PC-3 (cell line): Measurements from ENCODE around the gene RNF5. TPM values are rescaled to one million over a fixed set of nuclear protein-coding genes. Genes with fewer than 3 reads are reported as not detected.

Experiments used
- ATAC-seq: fragments of 200-7000 bp; cut with Tn5 transposase; 2 replicates; pipeline ENCODE4 v1.9.1; 2020; ENCODE audit warnings: mild to moderate bottlenecking, moderate library complexity
- BruUV-seq: library from RNA; stranded (reverse); fragments of 400-500 nt; replicated peaks from 2 replicates; lab custom pipeline; 2021; lab: Mats Ljungman, UMichigan
- CTCF ChIA-PET: fragments of 300-600 bp; sonication (Branson Sonifier 250); formaldehyde crosslinking; loops from one replicate; lab custom pipeline; 2022; ENCODE audit warnings: antibody characterized with exemption; lab: Charles Lee
- POLR2A ChIA-PET: fragments of 300-600 bp; sonication (Branson Sonifier 250); formaldehyde crosslinking; loops from one replicate; lab custom pipeline; 2022; ENCODE audit warnings: antibody characterized with exemption; ENCODE audit not compliant: unreplicated experiment; lab: Charles Lee
- DNase-seq: peaks from one replicate; pipeline ENCODE4 v3.0.0-alpha.2; 2015
- H2AFZ ChIP-seq: fragments of 300-600 bp; sonication (generic); 2 replicates; pipeline ENCODE4 v1.6.0; 2016; ENCODE audit warnings: antibody characterized with exemption, low read length
- H3F3A ChIP-seq: fragments of 300-600 bp; sonication (generic); one replicate; pipeline ENCODE4 v1.6.0; 2017; ENCODE audit warnings: antibody characterized with exemption, low read length, control low read depth, mild to moderate bottlenecking; ENCODE audit not compliant: unreplicated experiment
- H3K27ac ChIP-seq: fragments of 300-600 bp; sonication (generic); 2 replicates; pipeline ENCODE4 v1.5.1; 2016; ENCODE audit warnings: mild to moderate bottlenecking, low read length
- H3K27me3 ChIP-seq: fragments of 300-600 bp; sonication (generic); 2 replicates; pipeline ENCODE4 v1.6.1; 2016; ENCODE audit warnings: low read length, mixed read lengths
- H3K36me3 ChIP-seq: fragments of 300-600 bp; sonication (generic); 2 replicates; pipeline ENCODE4 v1.6.1; 2016; ENCODE audit warnings: low read depth, mixed run types, low read length, mixed read lengths
- H3K4me1 ChIP-seq: fragments of 300-600 bp; sonication (generic); 2 replicates; pipeline ENCODE4 v1.5.1; 2016; ENCODE audit warnings: low read length; ENCODE audit not compliant: insufficient read depth
- H3K4me2 ChIP-seq: fragments of 300-600 bp; sonication (generic); 2 replicates; pipeline ENCODE4 v1.6.0; 2016; ENCODE audit warnings: low read length
- H3K4me3 ChIP-seq: fragments of 300-600 bp; sonication (generic); 2 replicates; pipeline ENCODE4 v1.5.1; 2016; ENCODE audit warnings: mild to moderate bottlenecking, low read length, mixed read lengths
- H3K79me2 ChIP-seq: fragments of 300-600 bp; sonication (generic); 2 replicates; pipeline ENCODE4 v1.6.1; 2017; ENCODE audit warnings: low read length, mixed read lengths
- H3K9ac ChIP-seq: fragments of 300-600 bp; sonication (generic); 2 replicates; pipeline ENCODE4 v1.6.0; 2016; ENCODE audit warnings: mild to moderate bottlenecking, low read length
- H3K9me2 ChIP-seq: fragments of 300-600 bp; sonication (generic); replicated peaks from 2 replicates; pipeline ENCODE4 v1.6.1; 2016; ENCODE audit warnings: mixed run types, low read length, mixed read lengths
- H3K9me3 ChIP-seq: fragments of 300-600 bp; sonication (generic); 2 replicates; pipeline ENCODE4 v1.6.1; 2016; ENCODE audit warnings: low read length, mixed read lengths
- H4K20me1 ChIP-seq: fragments of 300-600 bp; sonication (generic); 2 replicates; pipeline ENCODE4 v1.6.1; 2016; ENCODE audit warnings: low read length, mixed read lengths
- EZH2 ChIP-seq: fragments of 300-600 bp; sonication (generic); IDR thresholded peaks from one replicate; pipeline ENCODE4 v1.6.1; 2017; ENCODE audit warnings: antibody characterized with exemption, mild to moderate bottlenecking, low read length; ENCODE audit not compliant: unreplicated experiment
- EZH2phosphoT487 ChIP-seq: fragments of 300-600 bp; sonication (generic); IDR thresholded peaks from 2 replicates; pipeline ENCODE4 v1.6.1; 2018; ENCODE audit warnings: mild to moderate bottlenecking, antibody characterized with exemption, low read length, borderline replicate concordance
- intact Hi-C: fragments of 100-400 bp; cut with micrococcal nuclease; formaldehyde crosslinking; loops from 2 replicates; pipeline ENCODE4 v1.9.0; 2023
- total RNA-seq: library from RNA; depleted of rRNA; stranded (reverse); fragments of >200 nt; gene quantifications from 2 replicates; pipeline ENCODE4 v1.2.3, GENCODE V29; 2014
- TF ChIP-seq, protein P1 (sequence below): fragments of 300-600 bp; sonication (generic); conservative IDR thresholded peaks from 2 replicates; pipeline ENCODE4 v1.5.1; 2017; ENCODE audit warnings: antibody characterized with exemption, low read depth, mild to moderate bottlenecking, low read length

Gene RNF5
- total RNA-seq, 1 experiment from 2014 or later, result 69.0 TPM

DNA sequence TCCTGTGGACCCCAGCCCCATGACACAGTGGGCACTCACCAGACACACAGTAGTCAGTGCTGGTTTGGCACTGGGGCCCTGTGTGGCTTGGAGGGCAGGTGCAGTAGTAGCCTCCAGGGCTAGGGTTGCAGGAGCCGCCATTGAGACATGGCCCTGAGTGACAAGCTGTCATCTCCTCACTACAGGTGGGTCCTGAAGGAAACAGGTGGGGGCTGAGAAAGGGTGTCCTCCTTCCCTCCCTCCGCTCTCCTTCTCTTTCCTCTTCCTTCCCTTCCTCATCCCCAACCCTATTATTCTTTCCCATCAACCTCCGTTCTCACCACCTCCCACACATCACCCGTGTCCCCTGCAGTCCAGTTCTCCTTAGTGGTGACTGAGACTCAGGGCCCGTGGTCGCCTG is 35.4 kb downstream of the RNF5 start:
- Histone ChIP-seq H3K79me2 (no peaks in the 10 kb centered on the region), H3F3A (no peaks in the 10 kb centered on the region)
- CTCF ChIA-PET, result no interaction called here

DNA sequence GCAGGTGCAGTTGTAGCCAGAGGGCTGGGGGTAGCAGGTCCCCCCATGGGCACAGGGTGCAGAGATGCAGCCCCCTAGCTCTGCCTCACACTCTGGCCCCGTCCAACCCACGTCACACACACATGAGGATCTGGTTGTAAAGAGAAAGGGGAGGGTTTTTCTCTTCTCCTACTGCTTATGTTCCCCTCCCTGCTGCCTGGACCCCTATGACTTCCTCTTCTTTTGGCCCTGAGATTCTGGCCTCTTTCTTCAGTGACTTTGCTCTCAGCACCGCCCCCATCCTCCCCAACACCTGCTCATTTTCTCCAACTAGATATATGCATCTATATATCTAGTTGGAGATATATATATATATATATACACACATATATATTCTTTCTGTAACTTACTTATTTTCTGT is 35.9 kb downstream of the RNF5 start:
- no TSS peak for BruUV-seq
- H3F3A ChIP-seq, result no peaks in the 10 kb centered on the region
- H3K4me3 ChIP-seq, result no peak overlapping the region
- ChIA-PET CTCF (no interaction called here), POLR2A (no interaction called here)
- no peak overlapping the region for H3K27ac ChIP-seq
- ATAC-seq, result no peak
- no peaks in the 10 kb centered on the region for H3K9me2 ChIP-seq
- H4K20me1 ChIP-seq, result no peaks in the 10 kb centered on the region
- no peak for TF ChIP-seq EZH2phosphoT487
- no peak for TF ChIP-seq EZH2
- TF ChIP-seq, protein P1, sequence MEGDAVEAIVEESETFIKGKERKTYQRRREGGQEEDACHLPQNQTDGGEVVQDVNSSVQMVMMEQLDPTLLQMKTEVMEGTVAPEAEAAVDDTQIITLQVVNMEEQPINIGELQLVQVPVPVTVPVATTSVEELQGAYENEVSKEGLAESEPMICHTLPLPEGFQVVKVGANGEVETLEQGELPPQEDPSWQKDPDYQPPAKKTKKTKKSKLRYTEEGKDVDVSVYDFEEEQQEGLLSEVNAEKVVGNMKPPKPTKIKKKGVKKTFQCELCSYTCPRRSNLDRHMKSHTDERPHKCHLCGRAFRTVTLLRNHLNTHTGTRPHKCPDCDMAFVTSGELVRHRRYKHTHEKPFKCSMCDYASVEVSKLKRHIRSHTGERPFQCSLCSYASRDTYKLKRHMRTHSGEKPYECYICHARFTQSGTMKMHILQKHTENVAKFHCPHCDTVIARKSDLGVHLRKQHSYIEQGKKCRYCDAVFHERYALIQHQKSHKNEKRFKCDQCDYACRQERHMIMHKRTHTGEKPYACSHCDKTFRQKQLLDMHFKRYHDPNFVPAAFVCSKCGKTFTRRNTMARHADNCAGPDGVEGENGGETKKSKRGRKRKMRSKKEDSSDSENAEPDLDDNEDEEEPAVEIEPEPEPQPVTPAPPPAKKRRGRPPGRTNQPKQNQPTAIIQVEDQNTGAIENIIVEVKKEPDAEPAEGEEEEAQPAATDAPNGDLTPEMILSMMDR, result no peak
- no peaks in the 10 kb centered on the region for H3K4me1 ChIP-seq
- H3K36me3 ChIP-seq, result no peaks in the 10 kb centered on the region
- H3K27me3 ChIP-seq, result peaks cover 21% of the 10 kb centered on the region
- H2AFZ ChIP-seq, result no peak overlapping the region
- intact Hi-C loops, result no loop called here
- no peaks in the 10 kb centered on the region for H3K79me2 ChIP-seq
- no peak for DNase-seq
- no peak overlapping the region for H3K4me2 ChIP-seq
- H3K9me3 ChIP-seq, result no peaks in the 10 kb centered on the region
- H3K9ac ChIP-seq, result no peak overlapping the region

More for the DNA sequence above, 35.4 kb downstream of the RNF5 start:
- Histone ChIP-seq H3K9ac (no peak overlapping the region), H3K27ac (no peak overlapping the region), H3K9me2 (no peaks in the 10 kb centered on the region), H3K27me3 (peaks cover 16% of the 10 kb centered on the region), H3K4me1 (no peaks in the 10 kb centered on the region), H4K20me1 (no peaks in the 10 kb centered on the region), H3K4me3 (no peak overlapping the region), H3K4me2 (no peak overlapping the region), H2AFZ (no peak overlapping the region), H3K9me3 (no peaks in the 10 kb centered on the region), H3K36me3 (no peaks in the 10 kb centered on the region)
- intact Hi-C loops, result no loop called here
- POLR2A ChIA-PET, result no interaction called here
- ATAC-seq (no peak), DNase-seq (no peak)
- TF ChIP-seq, protein P1, result no peak
- TF ChIP-seq EZH2phosphoT487, result no peak
- TF ChIP-seq EZH2, result no peak
- BruUV-seq, result no TSS peak

GRCh38 chr6:32215617-32216016 is 37.4 kb downstream of the RNF5 start:
- peaks cover 21% of the 10 kb centered on the region for H3K27me3 ChIP-seq
- ATAC-seq (no peak), DNase-seq (no peak)
- CTCF ChIA-PET, result no interaction called here
- no peak for TF ChIP-seq EZH2
- TF ChIP-seq, protein P1, result no peak
- no peak for TF ChIP-seq EZH2phosphoT487
- no peaks in the 10 kb centered on the region for H3K79me2 ChIP-seq
- H3K4me3 ChIP-seq, result no peak overlapping the region
- no peak overlapping the region for H3K9ac ChIP-seq
- H3K9me2 ChIP-seq, result no peaks in the 10 kb centered on the region
- H3K4me1 ChIP-seq, result no peaks in the 10 kb centered on the region
- H3K9me3 ChIP-seq, result no peaks in the 10 kb centered on the region
- intact Hi-C loops, result no loop called here
- POLR2A ChIA-PET, result no interaction called here
- no peaks in the 10 kb centered on the region for H4K20me1 ChIP-seq
- no peak overlapping the region for H3K27ac ChIP-seq
- no peaks in the 10 kb centered on the region for H3K36me3 ChIP-seq
- no TSS peak for BruUV-seq
- no peaks in the 10 kb centered on the region for H3F3A ChIP-seq
- H2AFZ ChIP-seq, result no peak overlapping the region
- no peak overlapping the region for H3K4me2 ChIP-seq
